PC-3 (cell line): ENCODE measurements around the gene FAM162A. TPM values are rescaled to one million over a fixed set of nuclear protein-coding genes. Genes with fewer than 3 reads are reported as not detected.

Experiments
- ATAC-seq: fragments of 200-7000 bp; cut with Tn5 transposase; 2 replicates; pipeline ENCODE4 v1.9.1; 2020; ENCODE audit warnings: mild to moderate bottlenecking, moderate library complexity
- BruUV-seq: library from RNA; stranded (reverse); fragments of 400-500 nt; replicated peaks from 2 replicates; lab custom pipeline; 2021; lab: Mats Ljungman, UMichigan
- CTCF ChIA-PET: fragments of 300-600 bp; sonication (Branson Sonifier 250); formaldehyde crosslinking; loops from one replicate; lab custom pipeline; 2022; ENCODE audit warnings: antibody characterized with exemption; lab: Charles Lee
- POLR2A ChIA-PET: fragments of 300-600 bp; sonication (Branson Sonifier 250); formaldehyde crosslinking; loops from one replicate; lab custom pipeline; 2022; ENCODE audit warnings: antibody characterized with exemption; ENCODE audit not compliant: unreplicated experiment; lab: Charles Lee
- DNase-seq: peaks from one replicate; pipeline ENCODE4 v3.0.0-alpha.2; 2015
- H2AFZ ChIP-seq: fragments of 300-600 bp; sonication (generic); 2 replicates; pipeline ENCODE4 v1.6.0; 2016; ENCODE audit warnings: antibody characterized with exemption, low read length
- H3F3A ChIP-seq: fragments of 300-600 bp; sonication (generic); one replicate; pipeline ENCODE4 v1.6.0; 2017; ENCODE audit warnings: antibody characterized with exemption, low read length, control low read depth, mild to moderate bottlenecking; ENCODE audit not compliant: unreplicated experiment
- H3K27ac ChIP-seq: fragments of 300-600 bp; sonication (generic); 2 replicates; pipeline ENCODE4 v1.5.1; 2016; ENCODE audit warnings: mild to moderate bottlenecking, low read length
- H3K27me3 ChIP-seq: fragments of 300-600 bp; sonication (generic); 2 replicates; pipeline ENCODE4 v1.6.1; 2016; ENCODE audit warnings: low read length, mixed read lengths
- H3K36me3 ChIP-seq: fragments of 300-600 bp; sonication (generic); 2 replicates; pipeline ENCODE4 v1.6.1; 2016; ENCODE audit warnings: low read depth, mixed run types, low read length, mixed read lengths
- H3K4me1 ChIP-seq: fragments of 300-600 bp; sonication (generic); 2 replicates; pipeline ENCODE4 v1.5.1; 2016; ENCODE audit warnings: low read length; ENCODE audit not compliant: insufficient read depth
- H3K4me2 ChIP-seq: fragments of 300-600 bp; sonication (generic); 2 replicates; pipeline ENCODE4 v1.6.0; 2016; ENCODE audit warnings: low read length
- H3K4me3 ChIP-seq: fragments of 300-600 bp; sonication (generic); 2 replicates; pipeline ENCODE4 v1.5.1; 2016; ENCODE audit warnings: mild to moderate bottlenecking, low read length, mixed read lengths
- H3K79me2 ChIP-seq: fragments of 300-600 bp; sonication (generic); 2 replicates; pipeline ENCODE4 v1.6.1; 2017; ENCODE audit warnings: low read length, mixed read lengths
- H3K9ac ChIP-seq: fragments of 300-600 bp; sonication (generic); 2 replicates; pipeline ENCODE4 v1.6.0; 2016; ENCODE audit warnings: mild to moderate bottlenecking, low read length
- H3K9me2 ChIP-seq: fragments of 300-600 bp; sonication (generic); replicated peaks from 2 replicates; pipeline ENCODE4 v1.6.1; 2016; ENCODE audit warnings: mixed run types, low read length, mixed read lengths
- H3K9me3 ChIP-seq: fragments of 300-600 bp; sonication (generic); 2 replicates; pipeline ENCODE4 v1.6.1; 2016; ENCODE audit warnings: low read length, mixed read lengths
- H4K20me1 ChIP-seq: fragments of 300-600 bp; sonication (generic); 2 replicates; pipeline ENCODE4 v1.6.1; 2016; ENCODE audit warnings: low read length, mixed read lengths
- EZH2 ChIP-seq: fragments of 300-600 bp; sonication (generic); IDR thresholded peaks from one replicate; pipeline ENCODE4 v1.6.1; 2017; ENCODE audit warnings: antibody characterized with exemption, mild to moderate bottlenecking, low read length; ENCODE audit not compliant: unreplicated experiment
- EZH2phosphoT487 ChIP-seq: fragments of 300-600 bp; sonication (generic); IDR thresholded peaks from 2 replicates; pipeline ENCODE4 v1.6.1; 2018; ENCODE audit warnings: mild to moderate bottlenecking, antibody characterized with exemption, low read length, borderline replicate concordance
- intact Hi-C: fragments of 100-400 bp; cut with micrococcal nuclease; formaldehyde crosslinking; loops from 2 replicates; pipeline ENCODE4 v1.9.0; 2023
- total RNA-seq: library from RNA; depleted of rRNA; stranded (reverse); fragments of >200 nt; gene quantifications from 2 replicates; pipeline ENCODE4 v1.2.3, GENCODE V29; 2014
- TF ChIP-seq, protein P1 (sequence below): fragments of 300-600 bp; sonication (generic); conservative IDR thresholded peaks from 2 replicates; pipeline ENCODE4 v1.5.1; 2017; ENCODE audit warnings: antibody characterized with exemption, low read depth, mild to moderate bottlenecking, low read length

Gene FAM162A
- total RNA-seq, 1 experiment from 2014 or later, result 126 TPM

DNA sequence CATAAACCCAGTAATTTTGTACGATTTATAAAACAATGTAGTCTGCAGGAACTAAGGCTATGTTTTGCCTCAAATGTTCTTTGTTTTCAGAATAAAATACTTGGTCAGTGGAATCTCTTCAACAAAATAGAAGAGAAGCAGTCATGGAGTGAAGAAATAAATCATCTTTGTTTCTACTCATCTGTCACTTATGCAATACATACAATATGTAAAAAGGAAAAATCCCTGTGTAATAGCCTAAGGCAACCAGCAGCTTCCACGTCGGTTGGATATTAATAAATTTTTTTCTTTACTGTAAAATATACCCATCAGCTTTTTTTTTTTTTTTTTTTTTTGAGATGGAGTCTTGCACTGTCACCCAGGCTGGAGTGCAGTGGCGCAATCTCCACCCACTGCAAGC is 37.1 kb downstream of the FAM162A start:
- intact Hi-C loops, result no loop called here
- no peak for ATAC-seq
- POLR2A ChIA-PET, result interaction anchor here (0.6 kb wide), 1 partner anchor 13 kb away, joined by 5 read pairs; no protein-coding TSS in a partner anchor
- TF ChIP-seq, protein P1, sequence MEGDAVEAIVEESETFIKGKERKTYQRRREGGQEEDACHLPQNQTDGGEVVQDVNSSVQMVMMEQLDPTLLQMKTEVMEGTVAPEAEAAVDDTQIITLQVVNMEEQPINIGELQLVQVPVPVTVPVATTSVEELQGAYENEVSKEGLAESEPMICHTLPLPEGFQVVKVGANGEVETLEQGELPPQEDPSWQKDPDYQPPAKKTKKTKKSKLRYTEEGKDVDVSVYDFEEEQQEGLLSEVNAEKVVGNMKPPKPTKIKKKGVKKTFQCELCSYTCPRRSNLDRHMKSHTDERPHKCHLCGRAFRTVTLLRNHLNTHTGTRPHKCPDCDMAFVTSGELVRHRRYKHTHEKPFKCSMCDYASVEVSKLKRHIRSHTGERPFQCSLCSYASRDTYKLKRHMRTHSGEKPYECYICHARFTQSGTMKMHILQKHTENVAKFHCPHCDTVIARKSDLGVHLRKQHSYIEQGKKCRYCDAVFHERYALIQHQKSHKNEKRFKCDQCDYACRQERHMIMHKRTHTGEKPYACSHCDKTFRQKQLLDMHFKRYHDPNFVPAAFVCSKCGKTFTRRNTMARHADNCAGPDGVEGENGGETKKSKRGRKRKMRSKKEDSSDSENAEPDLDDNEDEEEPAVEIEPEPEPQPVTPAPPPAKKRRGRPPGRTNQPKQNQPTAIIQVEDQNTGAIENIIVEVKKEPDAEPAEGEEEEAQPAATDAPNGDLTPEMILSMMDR, result no peak
- TF ChIP-seq EZH2phosphoT487 (no peak), EZH2 (no peak)
- BruUV-seq, result no TSS peak
- Histone ChIP-seq H3K79me2 (peaks cover 26% of the 10 kb centered on the region), H3K9me2 (no peaks in the 10 kb centered on the region), H3K27ac (no peak overlapping the region), H3K4me2 (no peak overlapping the region), H3K9ac (no peak overlapping the region), H3K4me1 (peaks cover 8% of the 10 kb centered on the region; the same call in 1 of the 2 replicates), H3K27me3 (no peaks in the 10 kb centered on the region), H3K36me3 (peaks cover 31% of the 10 kb centered on the region), H2AFZ (no peak overlapping the region), H3F3A (no peaks in the 10 kb centered on the region), H3K9me3 (no peaks in the 10 kb centered on the region), H3K4me3 (no peak overlapping the region), H4K20me1 (no peaks in the 10 kb centered on the region)
- no peak for DNase-seq
- CTCF ChIA-PET, result no interaction called here

DNA sequence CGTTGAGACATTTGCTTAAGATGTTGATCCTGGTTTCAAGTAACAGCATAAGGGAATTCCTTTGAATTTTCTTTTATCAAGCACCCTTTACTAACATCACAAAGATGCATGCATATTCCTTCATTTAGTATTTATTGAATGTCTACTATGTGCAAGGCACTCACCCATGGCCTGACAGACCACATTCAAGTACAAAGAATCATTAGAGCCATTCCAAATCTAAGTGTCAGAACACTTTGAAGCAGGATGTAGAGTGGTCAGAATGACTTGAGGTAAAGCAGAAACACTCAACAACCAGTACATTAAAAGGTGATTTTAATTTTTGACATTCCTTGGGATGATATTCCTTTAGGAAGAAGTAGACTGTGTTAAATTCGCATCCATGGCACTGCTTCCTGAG is 37.9 kb downstream of the FAM162A start:
- DNase-seq (no peak), ATAC-seq (no peak)
- no peaks in the 10 kb centered on the region for H3K9me3 ChIP-seq
- POLR2A ChIA-PET, result no interaction called here
- intact Hi-C loops, result no loop called here
- no peaks in the 10 kb centered on the region for H3K9me2 ChIP-seq
- no peak overlapping the region for H3K4me2 ChIP-seq
- TF ChIP-seq EZH2phosphoT487, result no peak
- TF ChIP-seq EZH2, result no peak
- TF ChIP-seq, protein P1, result no peak
- H3K4me1 ChIP-seq, result peaks cover 7% of the 10 kb centered on the region; the same call in 1 of the 2 replicates
- H3F3A ChIP-seq, result no peaks in the 10 kb centered on the region
- CTCF ChIA-PET, result no interaction called here
- peaks cover 20% of the 10 kb centered on the region for H3K79me2 ChIP-seq
- no peak overlapping the region for H3K27ac ChIP-seq
- BruUV-seq, result no TSS peak
- no peak overlapping the region for H3K4me3 ChIP-seq
- H3K36me3 ChIP-seq, result peaks cover 39% of the 10 kb centered on the region
- H2AFZ ChIP-seq, result no peak overlapping the region
- H3K27me3 ChIP-seq, result no peaks in the 10 kb centered on the region
- no peak overlapping the region for H3K9ac ChIP-seq
- no peaks in the 10 kb centered on the region for H4K20me1 ChIP-seq

DNA sequence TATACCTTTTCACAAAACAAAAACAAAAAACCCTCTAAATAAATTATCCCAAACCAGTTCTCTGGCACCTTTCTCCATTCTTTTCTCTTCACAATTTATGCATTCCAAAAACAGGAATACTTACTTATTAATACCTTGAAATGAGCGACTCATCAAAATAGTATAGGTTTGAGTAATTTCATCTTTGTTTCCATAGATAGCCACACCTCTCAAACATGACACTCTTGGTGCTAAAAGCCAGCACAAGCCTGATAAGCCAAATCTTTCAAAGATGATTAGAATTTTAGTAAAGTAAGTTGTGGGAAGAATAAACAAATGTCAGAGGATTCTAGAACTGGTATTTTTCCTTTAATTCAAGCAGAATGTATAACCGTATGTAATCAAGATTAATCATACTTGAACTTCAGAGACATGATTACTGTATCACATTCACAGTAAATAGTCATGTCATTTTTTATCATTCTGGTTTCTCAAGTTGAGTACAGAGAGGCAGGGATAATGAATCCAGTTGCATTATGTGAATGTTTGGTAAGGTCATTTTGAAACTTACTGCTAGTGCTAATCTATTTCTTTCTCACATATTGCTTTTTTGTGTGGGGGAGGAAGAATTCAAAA is 44.0 kb downstream of the FAM162A start:
- ATAC-seq (peak; percentile 62), DNase-seq (peak; percentile 24)
- Histone ChIP-seq H3K36me3 (peaks cover 57% of the 10 kb centered on the region), H3K4me3 (no peak overlapping the region), H3K4me1 (no peaks in the 10 kb centered on the region), H3K9me3 (no peaks in the 10 kb centered on the region), H3F3A (no peaks in the 10 kb centered on the region), H3K27me3 (no peaks in the 10 kb centered on the region), H3K4me2 (no peak overlapping the region), H2AFZ (no peak overlapping the region), H3K27ac (no peak overlapping the region), H4K20me1 (no peaks in the 10 kb centered on the region), H3K9me2 (no peaks in the 10 kb centered on the region), H3K79me2 (no peaks in the 10 kb centered on the region), H3K9ac (no peak overlapping the region)
- intact Hi-C loops, result no loop called here
- POLR2A ChIA-PET, result interaction anchor here (0.7 kb wide), 1 partner anchor 12 kb away, joined by 5 read pairs; the partner anchor contains the start of gene WDR5B
- BruUV-seq, result no TSS peak
- no peak for TF ChIP-seq EZH2phosphoT487
- CTCF ChIA-PET, result interaction anchor here (0.7 kb wide), 1 partner anchor 35 kb away, joined by 3 read pairs; no protein-coding TSS in a partner anchor
